Keratinocyte (primary cell): ENCODE data around the gene KRTAP2-1. TPM values are rescaled to one million over a fixed set of nuclear protein-coding genes. Genes with fewer than 3 reads are reported as not detected.

Experiments used
- DNase-seq: peaks from one replicate; pipeline ENCODE4 v3.0.0-alpha.2; 2011; ENCODE audit warnings: low read depth, missing footprints, low spot score
- FAIRE-seq: peaks from 2 replicates; lab custom pipeline; 2011; peaks lifted over from hg19 to GRCh38; lab: Jason Lieb, UNC
- H2AFZ ChIP-seq: 2 replicates; pipeline ENCODE4 v1.6.0; 2012; ENCODE audit warnings: low read length, control low read depth, inconsistent platforms; ENCODE audit not compliant: control insufficient read depth
- H3K27ac ChIP-seq: 2 replicates; pipeline ENCODE4 v1.5.1; 2011; ENCODE audit warnings: low read length; ENCODE audit not compliant: control insufficient read depth, insufficient read depth
- H3K27me3 ChIP-seq: 3 replicates; pipeline ENCODE4 v1.6.0; 2011; ENCODE audit warnings: low read length; ENCODE audit not compliant: control insufficient read depth, insufficient read depth; ENCODE audit errors: extremely low read depth
- H3K36me3 ChIP-seq, 2 experiments: 2 replicates in 1 of 2; 3 replicates in 1 of 2; pipeline ENCODE4 v1.5.1; 2011; ENCODE audit warnings: low read length in 2 of 2, mild to moderate bottlenecking in 1 of 2; ENCODE audit not compliant: control insufficient read depth in 2 of 2, insufficient read depth in 2 of 2; ENCODE audit errors: extremely low read depth in 1 of 2
- H3K4me1 ChIP-seq: 3 replicates; pipeline ENCODE4 v1.5.1; 2011; ENCODE audit warnings: low read length; ENCODE audit not compliant: control insufficient read depth, insufficient read depth; ENCODE audit errors: extremely low read depth
- H3K4me2 ChIP-seq: 3 replicates; pipeline ENCODE4 v1.6.0; 2011; ENCODE audit warnings: low read depth, low read length; ENCODE audit not compliant: control insufficient read depth, insufficient read depth; ENCODE audit errors: extremely low read depth
- H3K4me3 ChIP-seq, 3 experiments: fragments of 200-600 bp in 1 of 3; sonication (generic) in 1 of 3; 2 replicates in 2 of 3; 3 replicates in 1 of 3; pipeline ENCODE4 v1.5.1; 2011 to 2016; ENCODE audit warnings: low read length in 3 of 3, mild to moderate bottlenecking in 3 of 3, control low read depth in 2 of 3, inconsistent platforms in 1 of 3, low read depth in 1 of 3, mixed read lengths in 1 of 3, mixed run types in 1 of 3, moderate library complexity in 1 of 3; ENCODE audit not compliant: control insufficient read depth in 2 of 3, insufficient read depth in 2 of 3; ENCODE audit errors: extremely low read depth in 1 of 3
- H3K79me2 ChIP-seq: 2 replicates; pipeline ENCODE4 v1.6.0; 2012; ENCODE audit warnings: low read length; ENCODE audit not compliant: control insufficient read depth, insufficient read depth
- H3K9ac ChIP-seq: 3 replicates; pipeline ENCODE4 v1.6.0; 2011; ENCODE audit warnings: low read length; ENCODE audit not compliant: control insufficient read depth, insufficient read depth; ENCODE audit errors: extremely low read depth
- H3K9me1 ChIP-seq: 3 replicates; pipeline ENCODE4 v1.6.0; 2011; ENCODE audit warnings: low read length; ENCODE audit not compliant: control insufficient read depth, insufficient read depth; ENCODE audit errors: extremely low read depth
- H3K9me3 ChIP-seq: 2 replicates; pipeline ENCODE4 v1.5.1; 2012; ENCODE audit warnings: low read depth, low read length; ENCODE audit not compliant: control insufficient read depth
- H4K20me1 ChIP-seq: 3 replicates; pipeline ENCODE4 v1.6.0; 2011; ENCODE audit warnings: low read length; ENCODE audit not compliant: control insufficient read depth, insufficient read depth; ENCODE audit errors: extremely low read depth
- CTCF ChIP-seq, 3 experiments: IDR thresholded peaks in 1 of 3; conservative IDR thresholded peaks in 1 of 3; optimal IDR thresholded peaks in 1 of 3; 2 replicates in 2 of 3; 3 replicates in 1 of 3; pipeline versions ENCODE3 to v1.5.1; 2011; ENCODE audit warnings: low read length in 3 of 3, mild to moderate bottlenecking in 3 of 3, moderate library complexity in 2 of 3, control low read depth in 1 of 3, inconsistent platforms in 1 of 3; ENCODE audit not compliant: insufficient read depth in 2 of 3; ENCODE audit errors: extremely low read depth in 1 of 3
- EZH2 ChIP-seq: IDR thresholded peaks from one replicate; pipeline ENCODE4 v1.6.1; 2012; ENCODE audit warnings: inconsistent platforms, mild to moderate bottlenecking, low read length, moderate library complexity
- dilution Hi-C: fragments of 300-500 bp; cut with MboI; formaldehyde crosslinking; loops from one replicate; pipeline ENCODE4 v1.7.0; 2020; ENCODE audit warnings: low sequenced_read_pairs; ENCODE audit not compliant: extremely low pct_ligation_motif_present
- polyA plus RNA-seq, 5 experiments: library from polyadenylated mRNA; depleted of rRNA in 3 of 5; stranded (reverse) in 3 of 5; stranded (forward) in 1 of 5; unstranded in 1 of 5; fragments of >200 nt; gene quantifications; 1 replicate in 1 of 5; 2 replicates in 3 of 5; 3 replicates in 1 of 5; pipeline versions ENCODE4 v1.2.1 to v1.2.3, GENCODE V29; 2011 to 2012; ENCODE audit warnings: missing spikeins in 2 of 5, low read depth in 1 of 5, low replicate concordance in 1 of 5
- small RNA-seq, 3 experiments: library from RNA; depleted of rRNA; stranded (forward); fragments of <200 nt; gene quantifications; one replicate each; pipeline ENCODE3, GENCODE V24; 2012; ENCODE audit warnings: low read depth in 3 of 3, low replicate concordance in 1 of 3; ENCODE audit not compliant: insufficient read length in 3 of 3

Gene KRTAP2-1
- polyA plus RNA-seq, 1 donor (not counting 4 experiments of a cell fraction or from before 2014, with no cell fraction given) = not detected

- dilution Hi-C loops = no loop called here
- no peak overlapping the region for H3K4me3 ChIP-seq
- no peaks in the 10 kb centered on the region for H3K79me2 ChIP-seq
- H2AFZ ChIP-seq = no peak overlapping the region
- H3K27me3 ChIP-seq = no peaks in the 10 kb centered on the region
- H3K9me1 ChIP-seq = no peaks in the 10 kb centered on the region
- no peak overlapping the region for H3K9ac ChIP-seq
- no peaks in the 10 kb centered on the region for H3K36me3 ChIP-seq
- no peaks in the 10 kb centered on the region for H3K4me1 ChIP-seq
- H3K27ac ChIP-seq = no peak overlapping the region
- no peaks in the 10 kb centered on the region for H4K20me1 ChIP-seq
- H3K4me2 ChIP-seq = no peak overlapping the region
- H3K9me3 ChIP-seq = no peaks in the 10 kb centered on the region
- no peak for FAIRE-seq
- TF ChIP-seq EZH2 (no peak), CTCF (optimal IDR thresholded peaks at IDR 0.05 in 1 of 3, IDR thresholded peaks at IDR 0.05 in 1 of 3, conservative IDR thresholded peaks at IDR 0.05 in 1 of 3; ENCODE audit: extremely low read depth in 1 of 3, insufficient read depth in 2 of 3, low read length in 3 of 3) (no peak)
- no peak for DNase-seq
Observed at GRCh38 chr17:40996829-40997228, 50.3 kb downstream of the KRTAP2-1 start.

Small RNA genes lying within 50 kb of the gene (small RNA-seq; reads per million reads assigned to genes)
- 0 to 0.07 (median 0) reads per million in 3 experiments for gene KRTAP3-4P

Other genes with a start within 250 kb of the KRTAP2-1 start
- gene KRT28, start 247.4 kb downstream of the KRTAP2-1 start, polyA plus RNA-seq = not detected in 3 replicates
- gene KRT10, start 224.7 kb downstream of the KRTAP2-1 start, polyA plus RNA-seq = 27.2 to 67.9 TPM (median 66.2 TPM) in 3 replicates
- gene KRT12, start 180.1 kb downstream of the KRTAP2-1 start, polyA plus RNA-seq = not detected in 3 replicates
- gene KRT20, start 162.1 kb downstream of the KRTAP2-1 start, polyA plus RNA-seq = not detected in 3 replicates
- gene KRT23, start 109.7 kb downstream of the KRTAP2-1 start, polyA plus RNA-seq = 8.2 to 14.4 TPM (median 9.3 TPM) in 3 replicates
- 0.05 TPM in 1 of 3 replicates, not detected in the others for gene KRT39, start 80.4 kb downstream of the KRTAP2-1 start, polyA plus RNA-seq
- gene KRT40, start 63.0 kb downstream of the KRTAP2-1 start, polyA plus RNA-seq = 0.03 TPM in 2 of 3 replicates, not detected in the other
- not detected in 3 replicates for gene KRTAP3-3, start 53.2 kb downstream of the KRTAP2-1 start, polyA plus RNA-seq
- gene KRTAP3-2, start 47.4 kb downstream of the KRTAP2-1 start, polyA plus RNA-seq = not detected in 3 replicates
- gene KRTAP3-1, start 38.2 kb downstream of the KRTAP2-1 start, polyA plus RNA-seq = not detected in 3 replicates
- gene KRTAP1-5, start 20.1 kb downstream of the KRTAP2-1 start, polyA plus RNA-seq = 0.05 to 0.23 TPM (median 0.08 TPM) in 3 replicates
- gene KRTAP1-4, start 17.1 kb downstream of the KRTAP2-1 start, polyA plus RNA-seq = not detected in 3 replicates
- gene KRTAP1-3, start 12.4 kb downstream of the KRTAP2-1 start, polyA plus RNA-seq = not detected in 3 replicates
- 0.07 to 0.13 TPM in 2 of 3 replicates, not detected in the other for gene KRTAP1-1, start 5.9 kb downstream of the KRTAP2-1 start, polyA plus RNA-seq
- not detected in 3 replicates for gene KRTAP2-2, start 7.9 kb upstream of the KRTAP2-1 start, polyA plus RNA-seq
- 8.4 to 21.3 TPM (median 9.0 TPM) in 3 replicates for gene KRTAP2-3, start 12.8 kb upstream of the KRTAP2-1 start, polyA plus RNA-seq
- gene KRTAP2-4, start 18.6 kb upstream of the KRTAP2-1 start, polyA plus RNA-seq = 0.12 TPM in 1 of 3 replicates, not detected in the others
- gene KRTAP4-7, start 36.8 kb upstream of the KRTAP2-1 start, polyA plus RNA-seq = not detected in 3 replicates
- gene KRTAP4-8, start 50.8 kb upstream of the KRTAP2-1 start, polyA plus RNA-seq = not detected in 3 replicates
- not detected in 3 replicates for gene KRTAP4-16, start 54.9 kb upstream of the KRTAP2-1 start, polyA plus RNA-seq
- gene KRTAP4-9, start 58.1 kb upstream of the KRTAP2-1 start, polyA plus RNA-seq = not detected in 3 replicates
- gene KRTAP4-11, start 71.1 kb upstream of the KRTAP2-1 start, polyA plus RNA-seq = not detected in 3 replicates
- not detected in 3 replicates for gene KRTAP4-12, start 76.9 kb upstream of the KRTAP2-1 start, polyA plus RNA-seq
- gene KRTAP4-6, start 93.2 kb upstream of the KRTAP2-1 start, polyA plus RNA-seq = not detected in 3 replicates
- gene KRTAP4-5, start 102.5 kb upstream of the KRTAP2-1 start, polyA plus RNA-seq = not detected in 3 replicates
- gene KRTAP4-4, start 113.4 kb upstream of the KRTAP2-1 start, polyA plus RNA-seq = not detected in 3 replicates
- not detected in 3 replicates for gene KRTAP4-3, start 120.9 kb upstream of the KRTAP2-1 start, polyA plus RNA-seq
- gene KRTAP4-2, start 130.9 kb upstream of the KRTAP2-1 start, polyA plus RNA-seq = not detected in 3 replicates
- gene KRTAP4-1, start 137.6 kb upstream of the KRTAP2-1 start, polyA plus RNA-seq = not detected in 3 replicates
- not detected in 3 replicates for gene KRTAP9-1, start 142.6 kb upstream of the KRTAP2-1 start, polyA plus RNA-seq
- gene KRTAP9-2, start 179.3 kb upstream of the KRTAP2-1 start, polyA plus RNA-seq = not detected in 3 replicates
- gene KRTAP9-3, start 185.1 kb upstream of the KRTAP2-1 start, polyA plus RNA-seq = not detected in 3 replicates
- gene KRTAP9-8, start 190.7 kb upstream of the KRTAP2-1 start, polyA plus RNA-seq = not detected in 3 replicates
- gene KRTAP9-4, start 202.4 kb upstream of the KRTAP2-1 start, polyA plus RNA-seq = not detected in 3 replicates
- gene KRTAP9-9, start 208.1 kb upstream of the KRTAP2-1 start, polyA plus RNA-seq = not detected in 3 replicates
- not detected in 3 replicates for gene KRTAP9-6, start 218.1 kb upstream of the KRTAP2-1 start, polyA plus RNA-seq
- not detected in 3 replicates for gene KRTAP9-7, start 228.4 kb upstream of the KRTAP2-1 start, polyA plus RNA-seq